Fibroblast of lung (primary cell): Measurements from ENCODE around the gene XPC.

Experiments
- EZH2 ChIP-seq: IDR thresholded peaks from 2 replicates; pipeline ENCODE4 v1.5.1; 2012; ENCODE audit warnings: low read length, control low read depth, mild to moderate bottlenecking; ENCODE audit errors: missing control alignments
- TF ChIP-seq, protein P1 (sequence below), 2 donors: IDR thresholded peaks in 1 of 2; conservative IDR thresholded peaks in 1 of 2; 1 replicate in 1 of 2; 2 replicates in 1 of 2; pipeline ENCODE4 v1.5.1; 2011 to 2012; ENCODE audit warnings: low read length in 2 of 2, control low read depth in 1 of 2, inconsistent platforms in 1 of 2, low read depth in 1 of 2, mild to moderate bottlenecking in 1 of 2

DNA sequence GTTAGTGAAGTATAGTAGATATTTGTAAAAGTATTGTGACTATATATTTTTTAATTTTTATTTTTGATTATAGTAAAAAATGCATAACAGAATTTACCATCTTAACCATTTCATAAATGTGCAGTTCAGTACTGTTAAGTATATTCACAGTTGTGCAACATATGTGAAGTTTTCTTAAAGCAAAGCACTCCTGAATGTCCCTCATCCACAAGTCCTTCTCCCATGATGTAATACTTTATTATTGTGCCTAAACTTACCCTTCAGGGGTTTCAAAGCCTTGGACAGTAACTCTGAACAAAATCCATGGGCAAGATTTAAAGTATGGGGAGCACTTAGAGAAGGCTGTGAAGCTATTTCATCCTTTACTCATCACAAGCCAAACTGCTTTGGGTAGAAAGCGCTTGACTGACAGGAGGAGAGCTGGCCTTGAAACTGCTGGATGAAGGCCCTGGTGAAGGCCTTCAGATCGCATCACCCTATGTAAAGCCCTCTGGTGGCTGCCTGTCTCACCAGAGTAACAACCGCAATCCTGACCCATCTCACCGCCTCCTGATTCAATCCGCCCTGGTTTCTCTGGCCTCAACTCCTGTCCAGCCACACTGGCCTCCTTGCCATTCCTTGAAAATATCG, 28.3 kb upstream of the XPC start:
- TF ChIP-seq, protein P1, sequence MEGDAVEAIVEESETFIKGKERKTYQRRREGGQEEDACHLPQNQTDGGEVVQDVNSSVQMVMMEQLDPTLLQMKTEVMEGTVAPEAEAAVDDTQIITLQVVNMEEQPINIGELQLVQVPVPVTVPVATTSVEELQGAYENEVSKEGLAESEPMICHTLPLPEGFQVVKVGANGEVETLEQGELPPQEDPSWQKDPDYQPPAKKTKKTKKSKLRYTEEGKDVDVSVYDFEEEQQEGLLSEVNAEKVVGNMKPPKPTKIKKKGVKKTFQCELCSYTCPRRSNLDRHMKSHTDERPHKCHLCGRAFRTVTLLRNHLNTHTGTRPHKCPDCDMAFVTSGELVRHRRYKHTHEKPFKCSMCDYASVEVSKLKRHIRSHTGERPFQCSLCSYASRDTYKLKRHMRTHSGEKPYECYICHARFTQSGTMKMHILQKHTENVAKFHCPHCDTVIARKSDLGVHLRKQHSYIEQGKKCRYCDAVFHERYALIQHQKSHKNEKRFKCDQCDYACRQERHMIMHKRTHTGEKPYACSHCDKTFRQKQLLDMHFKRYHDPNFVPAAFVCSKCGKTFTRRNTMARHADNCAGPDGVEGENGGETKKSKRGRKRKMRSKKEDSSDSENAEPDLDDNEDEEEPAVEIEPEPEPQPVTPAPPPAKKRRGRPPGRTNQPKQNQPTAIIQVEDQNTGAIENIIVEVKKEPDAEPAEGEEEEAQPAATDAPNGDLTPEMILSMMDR (conservative IDR thresholded peaks at IDR 0.05 in 1 of 2, IDR thresholded peaks at IDR 0.05 in 1 of 2; ENCODE audit: low read depth in 1 of 2, low read length in 2 of 2), result no peak
- TF ChIP-seq EZH2, result no peak
